HepG2 (cell line): Measurements from ENCODE around the gene TFAP2B. TPM values are rescaled to one million over a fixed set of nuclear protein-coding genes. Genes with fewer than 3 reads are reported as not detected.

Experiments
- ATAC-seq: fragments of 200-7000 bp; cut with Tn5 transposase; 3 replicates; pipeline ENCODE4 v1.9.1; 2020; ENCODE audit warnings: mild to moderate bottlenecking, moderate library complexity
- BruUV-seq: library from RNA; stranded (reverse); fragments of 400-500 nt; replicated peaks from 2 replicates; lab custom pipeline; 2021; lab: Mats Ljungman, UMichigan
- CTCF ChIA-PET: fragments of 300-600 bp; formaldehyde crosslinking; extraction: SDS; loops from one replicate; lab custom pipeline; 2021; ENCODE audit warnings: low total read pairs, inconsistent platforms, low intra/inter-chr PET ratio; lab: Yijun Ruan, JAX
- POLR2A ChIA-PET: fragments of 350-600 bp; sonication (Branson Sonifier 250); formaldehyde crosslinking; loops from one replicate; lab custom pipeline; 2020; ENCODE audit warnings: antibody characterized with exemption, inconsistent platforms; lab: Yijun Ruan, JAX
- DNase-seq: peaks from one replicate; pipeline ENCODE4 v3.0.0-alpha.2; 2015; ENCODE audit warnings: low spot score
- FAIRE-seq: peaks from 3 replicates; lab custom pipeline; 2011; peaks lifted over from hg19 to GRCh38; lab: Jason Lieb, UNC
- H2AFZ ChIP-seq: one replicate; pipeline ENCODE4 v1.6.1; 2011; ENCODE audit warnings: low read length, inconsistent platforms
- H3K27ac ChIP-seq: fragments of 300-600 bp; 3 replicates; pipeline ENCODE4 v1.8.0; 2011; ENCODE audit warnings: mixed run types, mild to moderate bottlenecking, mixed read lengths, low read length, inconsistent platforms; ENCODE audit not compliant: insufficient read depth; ENCODE audit errors: extremely low read length
- H3K27me3 ChIP-seq, 2 experiments: fragments of 200-600 bp in 1 of 2; 2 replicates in 1 of 2; 3 replicates in 1 of 2; pipeline versions ENCODE4 v1.6.0 to v1.8.0; 2011; ENCODE audit warnings: low read length in 2 of 2, mild to moderate bottlenecking in 2 of 2, moderate library complexity in 2 of 2, inconsistent platforms in 1 of 2; ENCODE audit not compliant: insufficient read depth in 2 of 2, control insufficient read depth in 1 of 2
- H3K36me3 ChIP-seq, 2 experiments: fragments of 200-600 bp in 1 of 2; replicated peaks in 1 of 2; 2 replicates in 1 of 2; 3 replicates in 1 of 2; pipeline versions ENCODE4 v1.5.1 to v1.8.0; 2011; ENCODE audit warnings: low read length in 2 of 2, inconsistent platforms in 1 of 2; ENCODE audit not compliant: insufficient read depth in 2 of 2, control insufficient read depth in 1 of 2
- H3K4me1 ChIP-seq: 2 replicates; pipeline ENCODE4 v1.5.1; 2012; ENCODE audit warnings: low read length, inconsistent platforms; ENCODE audit not compliant: insufficient read depth
- H3K4me2 ChIP-seq: 2 replicates; pipeline ENCODE4 v1.6.0; 2011; ENCODE audit warnings: low read depth, low read length, inconsistent platforms
- H3K4me3 ChIP-seq, 3 experiments: fragments of 200-600 bp in 1 of 3; sonication (generic), shearing (Covaris generic) in 1 of 3; replicated peaks in 1 of 3; 2 replicates each; pipeline ENCODE4 v1.5.1; 2011 to 2016; ENCODE audit warnings: low read length in 3 of 3, inconsistent platforms in 2 of 3, low read depth in 2 of 3, mild to moderate bottlenecking in 2 of 3, control low read depth in 1 of 3, mixed read lengths in 1 of 3; ENCODE audit not compliant: insufficient read depth in 1 of 3
- H3K79me2 ChIP-seq: one replicate; pipeline ENCODE4 v1.6.1; 2011; ENCODE audit warnings: low read length, inconsistent platforms; ENCODE audit not compliant: insufficient read depth
- H3K9ac ChIP-seq: 2 replicates; pipeline ENCODE4 v1.6.0; 2011; ENCODE audit warnings: mild to moderate bottlenecking, low read depth, low read length, inconsistent platforms; ENCODE audit not compliant: insufficient read depth
- H3K9me3 ChIP-seq: 2 replicates; pipeline ENCODE4 v1.5.1; 2012; ENCODE audit warnings: mild to moderate bottlenecking, low read length
- H4K20me1 ChIP-seq: 2 replicates; pipeline ENCODE4 v1.6.0; 2011; ENCODE audit warnings: inconsistent platforms, mild to moderate bottlenecking, low read length, moderate library complexity; ENCODE audit not compliant: insufficient read depth
- ATF6 ChIP-seq: sonication (generic); formaldehyde crosslinking; conservative IDR thresholded peaks from 2 replicates; pipeline ENCODE4 v1.4.0; 2020; ENCODE audit warnings: missing genetic modification reagents
- CREB3 ChIP-seq: sonication (generic); formaldehyde crosslinking; IDR thresholded peaks from 2 replicates; pipeline ENCODE4 v1.5.0; 2020; ENCODE audit warnings: missing genetic modification reagents
- GZF1 ChIP-seq: sonication (generic); formaldehyde crosslinking; IDR thresholded peaks from 2 replicates; pipeline ENCODE4 v1.5.1; 2020; ENCODE audit warnings: mild to moderate bottlenecking, missing genetic modification reagents
- HNRNPL ChIP-seq: fragments of 200-400 bp; formaldehyde crosslinking; IDR thresholded peaks from 2 replicates; pipeline ENCODE4 v1.6.1; 2017; ENCODE audit warnings: mild to moderate bottlenecking, low read depth, low read length
- HOXA7 ChIP-seq: sonication (generic); formaldehyde crosslinking; IDR thresholded peaks from 2 replicates; pipeline ENCODE4 v1.8.1; 2022; ENCODE audit warnings: mild to moderate bottlenecking, missing genetic modification reagents, moderate library complexity
- MEF2D ChIP-seq: sonication (generic); formaldehyde crosslinking; IDR thresholded peaks from 2 replicates; pipeline ENCODE4 v1.5.1; 2020; ENCODE audit warnings: mild to moderate bottlenecking, missing genetic modification reagents
- NFE2L2 ChIP-seq: fragments of 150-350 bp; IDR thresholded peaks from 2 replicates; pipeline ENCODE4 v1.6.1; 2014; ENCODE audit warnings: low read length
- RERE ChIP-seq: IDR thresholded peaks from 2 replicates; pipeline ENCODE4 v1.6.1; 2016; ENCODE audit warnings: low read depth, missing genetic modification reagents, missing compliant biosample characterization
- ZC3H13 ChIP-seq: sonication (generic); formaldehyde crosslinking; IDR thresholded peaks from 2 replicates; pipeline ENCODE4 v1.8.1; 2023; ENCODE audit warnings: mild to moderate bottlenecking, missing genetic modification reagents, moderate library complexity
- ZFY ChIP-seq: sonication (generic); formaldehyde crosslinking; IDR thresholded peaks from 2 replicates; pipeline ENCODE4 v1.4.0; 2020; ENCODE audit warnings: missing genetic modification reagents
- ZHX1 ChIP-seq: sonication (generic); formaldehyde crosslinking; IDR thresholded peaks from 2 replicates; pipeline ENCODE4 v1.8.1; 2022; ENCODE audit warnings: low read depth, mild to moderate bottlenecking, missing genetic modification reagents
- ZNF230 ChIP-seq: sonication (generic); formaldehyde crosslinking; IDR thresholded peaks from 2 replicates; pipeline ENCODE4 v1.4.0; 2020; ENCODE audit warnings: mild to moderate bottlenecking, missing genetic modification reagents
- ZNF326 ChIP-seq: sonication (generic); formaldehyde crosslinking; IDR thresholded peaks from 2 replicates; pipeline ENCODE4 v1.4.0; 2020; ENCODE audit warnings: missing genetic modification reagents, borderline replicate concordance
- in situ Hi-C: cut with HindIII; loops from 2 replicates; pipeline ENCODE4 v1.10.0; 2017; ENCODE audit warnings: low pct_unique_long_range_greater_than_20kb; ENCODE audit not compliant: extremely low pct_ligation_motif_present
- intact Hi-C: fragments of 100-400 bp; cut with micrococcal nuclease; formaldehyde crosslinking; loops from one replicate; pipeline ENCODE4 v1.10.0; 2022; ENCODE audit not compliant: unreplicated experiment
- polyA plus RNA-seq, 8 experiments: library from polyadenylated mRNA; depleted of rRNA in 3 of 8; stranded (reverse) in 7 of 8; unstranded in 1 of 8; fragments of >200 nt; fragmentation: Illumina TruSeq in 4 of 8; extraction: Trizol in 4 of 8; gene quantifications; 2 replicates each; pipeline versions ENCODE4 v1.2.1 to v1.2.3, GENCODE V29; 2011 to 2016; ENCODE audit warnings: low read depth in 4 of 8, missing spikeins in 1 of 8, mixed read lengths in 1 of 8; ENCODE audit not compliant: insufficient read depth in 1 of 8
- total RNA-seq, 5 experiments: library from RNA; depleted of rRNA; stranded (reverse); fragments of >200 nt; fragmentation: Illumina TruSeq; extraction: Trizol; gene quantifications; 2 replicates each; pipeline ENCODE4 v1.2.3, GENCODE V29; 2016; ENCODE audit warnings: low read depth in 1 of 5

Gene TFAP2B
- total and polyA plus RNA-seq, 2 of the 13 experiments (the other 11 are each of a cell fraction or from before 2014, with no cell fraction given): not detected

GRCh38 chr6:50778696-50779095, 40.0 kb upstream of the TFAP2B start:
- POLR2A ChIA-PET: no interaction called here
- no peaks in the 10 kb centered on the region for H3K4me1 ChIP-seq
- H3K27me3 ChIP-seq: no peaks in the 10 kb centered on the region
- no peaks in the 10 kb centered on the region for H4K20me1 ChIP-seq
- no peak for ATAC-seq
- intact Hi-C loops (no loop called here), in situ Hi-C loops (loop anchor here (25.0 kb wide), 1 partner anchor 641 kb away; no protein-coding TSS in a partner anchor)
- no peaks in the 10 kb centered on the region for H3K36me3 ChIP-seq
- no peak overlapping the region for H3K9ac ChIP-seq
- DNase-seq: no peak
- no peaks in the 10 kb centered on the region for H3K79me2 ChIP-seq
- no peak for FAIRE-seq
- no peak overlapping the region for H2AFZ ChIP-seq
- no peak overlapping the region for H3K4me2 ChIP-seq
- no TSS peak for BruUV-seq
- H3K4me3 ChIP-seq: no peak overlapping the region
- CTCF ChIA-PET: no interaction called here
- no peaks in the 10 kb centered on the region for H3K9me3 ChIP-seq
- H3K27ac ChIP-seq: no peak overlapping the region
- TF ChIP-seq ZHX1 (CRISPR knock-in tag) (no peak), ZNF230 (no peak), ZFY (CRISPR knock-in tag) (no peak), ZC3H13 (CRISPR knock-in tag) (no peak), HOXA7 (CRISPR knock-in tag) (no peak), CREB3 (CRISPR knock-in tag) (no peak), RERE (CRISPR knock-in tag) (no peak), HNRNPL (no peak), ATF6 (CRISPR knock-in tag) (no peak), GZF1 (no peak), ZNF326 (CRISPR knock-in tag) (no peak), NFE2L2 (no peak), MEF2D (CRISPR knock-in tag) (no peak)
